ENCODE results near the gene CLC.
A peak's percentile ranks its signal among the peaks of the same experiment; 100 is the strongest.
"Not testable (repeated sequence)": the region's sequence is repeated elsewhere in the genome, so short reads cannot be mapped to it uniquely, and the experiment has no call there.

The CLC gene

GRCh38 chr19:39728040-39728439, 9.8 kb downstream of the CLC start:
- no peak for DNase-seq

- DNase-seq: no peak
These were observed 10.6 kb downstream of the CLC start for GRCh38 chr19:39727070-39727800.

- no peak for DNase-seq
These were observed 11.8 kb downstream of the CLC start for GRCh38 chr19:39725995-39726394.

GRCh38 chr19:39720144-39720543, 17.7 kb downstream of the CLC start:
- DNase-seq: not testable (repeated sequence)

GRCh38 chr19:39710333-39710890, 27.4 kb downstream of the CLC start:
- no peak for DNase-seq

GRCh38 chr19:39709026-39709872, 28.6 kb downstream of the CLC start:
- DNase-seq: no peak

- no peak for DNase-seq
These were observed 29.2 kb downstream of the CLC start for GRCh38 chr19:39708594-39708993.

- no peak for DNase-seq
These were observed 32.1 kb downstream of the CLC start for GRCh38 chr19:39705578-39706188.

- DNase-seq: peak; percentile 49
These were observed 33.4 kb downstream of the CLC start, which contains the start of gene LGALS14 for GRCh38 chr19:39704181-39705044. Gene LGALS14, plus strand, starts transcription at chr19:39704481. Its CDS starts 48 bp downstream, at chr19:39704529.

GRCh38 chr19:39701291-39701690, 36.5 kb downstream of the CLC start:
- DNase-seq: no peak

GRCh38 chr19:39698535-39698934, 39.3 kb downstream of the CLC start:
- no peak for DNase-seq

GRCh38 chr19:39696387-39696786, 41.4 kb downstream of the CLC start:
- no peak for DNase-seq

- DNase-seq: no peak
These were observed 42.1 kb downstream of the CLC start for GRCh38 chr19:39695759-39696158.

- no peak for DNase-seq
These were observed 45.0 kb downstream of the CLC start for GRCh38 chr19:39692822-39693221.

- DNase-seq: no peak
These were observed 45.7 kb downstream of the CLC start for GRCh38 chr19:39692166-39692565.

- DNase-seq: not testable (repeated sequence)
These were observed 49.2 kb downstream of the CLC start for GRCh38 chr19:39688637-39689036.

- DNase-seq: no peak
These were observed 51.1 kb downstream of the CLC start for GRCh38 chr19:39686739-39687138.

GRCh38 chr19:39684267-39684666, 53.6 kb downstream of the CLC start:
- DNase-seq: no peak

GRCh38 chr19:39681416-39681815, 56.4 kb downstream of the CLC start:
- no peak for DNase-seq
